GM20000 (cell line): Measurements from ENCODE around the gene HIVEP3.
"Not testable (repeated sequence)": the region's sequence is repeated elsewhere in the genome, so short reads cannot be mapped to it uniquely, and the experiment has no call there.

ENCODE experiments used
- DNase-seq: peaks from one replicate; pipeline ENCODE4 v3.0.0; 2012; ENCODE audit warnings: low spot score
- CTCF ChIP-seq: IDR thresholded peaks from 2 replicates; pipeline ENCODE4 v1.5.1; 2012; ENCODE audit warnings: mild to moderate bottlenecking, control low read depth; ENCODE audit errors: extremely low read depth, missing control alignments

The HIVEP3 gene

GRCh38 chr1:41936107-41936506 is 17.4 kb upstream of the HIVEP3 start:
- no peak for DNase-seq

DNA sequence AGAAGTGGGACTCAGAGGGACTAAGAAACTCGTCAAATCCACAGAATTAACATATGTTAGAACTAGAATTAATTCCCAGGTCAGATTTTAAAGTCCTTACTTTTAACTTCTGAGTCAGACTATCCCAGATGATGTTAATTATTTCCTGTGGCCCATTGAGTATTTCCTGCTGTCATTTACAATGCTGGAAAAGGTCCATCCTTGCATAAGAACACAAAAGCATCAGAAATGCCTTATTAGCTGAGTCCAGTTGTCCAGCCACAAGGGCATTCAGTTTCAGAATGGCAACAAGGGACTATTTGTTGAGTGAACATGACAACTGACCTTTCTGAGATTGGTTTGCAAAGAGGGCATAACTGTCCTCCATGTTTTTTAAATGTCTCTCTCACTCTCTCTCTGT is 16.5 kb upstream of the HIVEP3 start:
- no peak for TF ChIP-seq CTCF
- no peak for DNase-seq

More at GRCh38 chr1:41936107-41936506, 17.4 kb upstream of the HIVEP3 start:
- no peak for TF ChIP-seq CTCF

GRCh38 chr1:41933106-41933505 is 14.4 kb upstream of the HIVEP3 start:
- DNase-seq = no peak
- no peak for TF ChIP-seq CTCF

DNA sequence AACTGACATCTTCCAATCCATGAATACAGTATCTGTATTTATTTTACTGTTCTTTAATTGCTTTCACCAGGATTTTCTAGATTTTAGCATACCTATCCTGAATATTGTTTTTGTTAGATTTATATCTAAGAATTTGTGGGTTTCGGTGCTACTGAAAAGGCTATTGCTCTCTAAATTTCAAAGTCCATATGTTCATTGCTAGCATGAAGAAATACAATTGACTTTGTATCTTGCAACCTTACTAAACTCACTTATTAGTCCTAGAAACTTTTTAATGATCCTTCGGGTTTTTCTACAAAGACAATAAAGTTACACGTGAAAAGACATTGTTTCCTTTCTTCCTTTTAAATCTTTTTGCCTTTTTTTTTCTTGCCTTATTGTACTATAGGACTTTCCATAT is 12.9 kb upstream of the HIVEP3 start:
- TF ChIP-seq CTCF = no peak
- no peak for DNase-seq

DNA sequence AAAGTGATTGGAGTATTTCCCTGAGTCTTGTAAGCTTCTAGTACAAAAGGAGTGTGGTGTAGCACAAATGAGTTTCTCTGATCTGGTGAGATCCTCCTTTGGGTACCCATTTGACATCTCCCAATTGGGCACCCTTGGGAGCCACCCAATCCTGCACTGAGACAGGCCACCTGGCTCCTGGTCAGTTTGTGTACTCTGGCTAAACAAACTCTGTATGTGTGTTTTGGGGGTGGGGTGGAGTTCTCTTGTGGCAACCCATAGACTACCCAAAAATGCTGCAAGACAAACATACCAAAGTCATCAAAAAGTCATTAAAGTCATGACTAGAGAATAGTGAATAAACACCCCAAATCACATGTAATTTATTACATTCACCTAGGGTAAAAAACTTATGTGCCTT is 8.4 kb upstream of the HIVEP3 start:
- no peak for TF ChIP-seq CTCF
- no peak for DNase-seq

GRCh38 chr1:41925712-41926111 is 7.0 kb upstream of the HIVEP3 start:
- no peak for TF ChIP-seq CTCF
- no peak for DNase-seq

- no peak for TF ChIP-seq CTCF
- no peak for DNase-seq
These were observed 6.2 kb upstream of the HIVEP3 start for GRCh38 chr1:41924911-41925310.

DNA sequence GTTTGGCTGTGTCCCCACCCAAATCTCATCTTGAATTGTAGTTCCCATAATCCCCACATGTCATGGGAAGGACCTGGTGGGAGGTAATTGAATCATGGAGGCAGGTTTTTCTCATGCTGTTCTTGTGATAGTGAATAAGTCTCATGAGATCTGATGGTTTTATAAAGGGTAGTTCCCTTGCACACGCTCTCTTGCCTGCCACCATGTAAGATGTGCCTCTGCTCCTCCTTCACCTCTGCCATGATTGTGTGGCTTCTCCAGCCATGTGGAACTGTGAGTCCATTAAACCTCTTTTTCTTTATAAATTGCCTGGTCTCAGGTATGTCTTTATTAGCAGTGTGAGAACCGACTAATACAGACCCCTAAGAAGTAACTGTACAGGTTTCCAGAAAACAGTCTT is 2.5 kb upstream of the HIVEP3 start:
- DNase-seq = not testable (repeated sequence)
